HCT116 (cell line): ENCODE data around the gene MATCAP1. TPM values are rescaled to one million over a fixed set of nuclear protein-coding genes. Genes with fewer than 3 reads are reported as not detected.

Source experiments
- ATAC-seq: fragments of 200-7000 bp; cut with Tn5 transposase; 2 replicates; pipeline ENCODE4 v1.9.1; 2020; ENCODE audit warnings: mild to moderate bottlenecking, moderate library complexity
- BruUV-seq: library from RNA; stranded (reverse); fragments of 400-500 nt; replicated peaks from 2 replicates; lab custom pipeline; 2021; lab: Mats Ljungman, UMichigan
- CTCF ChIA-PET: fragments of 300-600 bp; sonication (Branson Sonifier 250); formaldehyde crosslinking; loops from one replicate; lab custom pipeline; 2021; ENCODE audit warnings: antibody characterized with exemption; lab: Charles Lee
- POLR2A ChIA-PET: fragments of 300-600, 350-600 bp; sonication (Branson Sonifier 250); formaldehyde crosslinking; loops from one replicate; lab custom pipeline; 2021; ENCODE audit warnings: antibody characterized with exemption; lab: Charles Lee
- RAD21 ChIA-PET, 2 experiments: fragments of 300-600 bp; sonication (Branson Sonifier 250); formaldehyde crosslinking; loops; one replicate each; lab custom pipeline; 2023; ENCODE audit warnings: low total read pairs in 2 of 2; ENCODE audit not compliant: uncharacterized antibody in 2 of 2, unreplicated experiment in 2 of 2, low non-redundant PET in 1 of 2; lab: Charles Lee
- DNase-seq: peaks from one replicate; pipeline ENCODE4 v3.0.0-alpha.2; 2010; ENCODE audit warnings: low read depth, low spot score
- H2AFZ ChIP-seq: fragments of 200-600 bp; shearing (Covaris generic), sonication (generic); 2 replicates; pipeline ENCODE4 v1.6.1; 2017; ENCODE audit warnings: low read depth, mixed run types, mixed read lengths, antibody characterized with exemption, low read length; ENCODE audit not compliant: poor library complexity, severe bottlenecking
- H3K27ac ChIP-seq: 2 replicates; pipeline ENCODE4 v1.5.1; 2012; ENCODE audit warnings: low read depth, low read length
- H3K27me3 ChIP-seq: fragments of 200-600 bp; sonication (generic); 2 replicates; pipeline ENCODE4 v1.6.1; 2016; ENCODE audit warnings: mixed run types, low read length, mixed read lengths; ENCODE audit not compliant: insufficient read depth
- H3K36me3 ChIP-seq, 2 experiments: fragments of 200-500 bp in 1 of 2; fragments of 200-600 bp in 1 of 2; sonication (Bioruptor generic) in 1 of 2; sonication (generic) in 1 of 2; 2 replicates each; pipeline versions ENCODE4 v1.5.1 to v1.6.1; 2014 to 2016; ENCODE audit warnings: low read length in 2 of 2, inconsistent platforms in 1 of 2, mixed read lengths in 1 of 2, mixed run types in 1 of 2; ENCODE audit not compliant: insufficient read depth in 2 of 2, control insufficient read depth in 1 of 2
- H3K4me1 ChIP-seq, 2 experiments: fragments of 200-600 bp in 1 of 2; sonication (generic) in 1 of 2; 2 replicates each; pipeline versions ENCODE4 v1.5.1 to v1.6.1; 2012 to 2017; ENCODE audit warnings: low read length in 2 of 2, inconsistent platforms in 1 of 2, mild to moderate bottlenecking in 1 of 2, mixed read lengths in 1 of 2, mixed run types in 1 of 2, moderate library complexity in 1 of 2; ENCODE audit not compliant: insufficient read depth in 2 of 2, control insufficient read depth in 1 of 2
- H3K4me2 ChIP-seq: fragments of 200-600 bp; sonication (generic); 2 replicates; pipeline ENCODE4 v1.6.1; 2017; ENCODE audit warnings: mixed run types, low read length, mixed read lengths
- H3K4me3 ChIP-seq, 2 experiments: fragments of 200-600 bp in 1 of 2; sonication (generic) in 1 of 2; replicated peaks in 1 of 2; 2 replicates each; pipeline ENCODE4 v1.5.1; 2011 to 2016; ENCODE audit warnings: low read length in 2 of 2, control low read depth in 1 of 2, low read depth in 1 of 2, mild to moderate bottlenecking in 1 of 2, mixed read lengths in 1 of 2, mixed run types in 1 of 2
- H3K79me2 ChIP-seq: fragments of 200-600 bp; sonication (generic); 2 replicates; pipeline ENCODE4 v1.6.1; 2017; ENCODE audit warnings: mild to moderate bottlenecking, mixed run types, low read length, moderate library complexity, mixed read lengths; ENCODE audit not compliant: insufficient read depth
- H3K9ac ChIP-seq: fragments of 200-600 bp; sonication (generic); 2 replicates; pipeline ENCODE4 v1.6.1; 2016; ENCODE audit warnings: low read length, mixed read lengths
- H3K9me2 ChIP-seq: fragments of 200-600 bp; sonication (generic), shearing (Covaris generic); 2 replicates; pipeline ENCODE4 v1.6.1; 2017; ENCODE audit warnings: mixed run types, mild to moderate bottlenecking, moderate library complexity; ENCODE audit not compliant: insufficient read depth
- H3K9me3 ChIP-seq, 2 experiments: fragments of 200-500 bp in 1 of 2; fragments of 200-600 bp in 1 of 2; sonication (Bioruptor generic) in 1 of 2; sonication (generic) in 1 of 2; 2 replicates each; pipeline ENCODE4 v1.6.1; 2014 to 2017; ENCODE audit warnings: low read length in 2 of 2, mixed read lengths in 2 of 2, inconsistent platforms in 1 of 2, low read depth in 1 of 2, mild to moderate bottlenecking in 1 of 2, mixed run types in 1 of 2, moderate library complexity in 1 of 2; ENCODE audit not compliant: control insufficient read depth in 1 of 2, insufficient read depth in 1 of 2
- H4K20me1 ChIP-seq: fragments of 200-600 bp; sonication (generic), shearing (Covaris generic); 2 replicates; pipeline ENCODE4 v1.6.1; 2017; ENCODE audit warnings: mixed run types, mild to moderate bottlenecking, moderate library complexity; ENCODE audit not compliant: insufficient read depth
- EGR1 ChIP-seq: IDR thresholded peaks from 2 replicates; pipeline ENCODE4 v1.6.1; 2012; ENCODE audit warnings: low read depth
- ELF1 ChIP-seq: IDR thresholded peaks from 2 replicates; pipeline ENCODE4 v1.6.1; 2012; ENCODE audit warnings: low read depth, borderline replicate concordance
- MAX ChIP-seq: IDR thresholded peaks from 2 replicates; pipeline ENCODE4 v1.6.1; 2012
- SIN3A ChIP-seq: IDR thresholded peaks from 2 replicates; pipeline ENCODE4 v1.6.1; 2012; ENCODE audit warnings: low read depth
- YY1 ChIP-seq: IDR thresholded peaks from 2 replicates; pipeline ENCODE4 v1.6.1; 2011; ENCODE audit warnings: low read length, low read depth, moderate library complexity, mild to moderate bottlenecking; ENCODE audit not compliant: insufficient replicate concordance; ENCODE audit errors: extremely low read depth
- ZBTB33 ChIP-seq: IDR thresholded peaks from 2 replicates; pipeline ENCODE4 v1.6.1; 2011; ENCODE audit warnings: mild to moderate bottlenecking, low read length, moderate library complexity; ENCODE audit not compliant: insufficient replicate concordance; ENCODE audit errors: extremely low read depth
- ZFX ChIP-seq: fragments of 450-650 bp; IDR thresholded peaks from 2 replicates; pipeline ENCODE4 v1.6.1; 2017
- intact Hi-C: fragments of 100-400 bp; cut with micrococcal nuclease; formaldehyde crosslinking; loops from 2 replicates; pipeline ENCODE4 v1.10.0; 2022
- total RNA-seq: library from RNA; stranded (reverse); gene quantifications from one replicate; pipeline ENCODE4 v1.2.1, GENCODE V29; 2021; ENCODE audit not compliant: unreplicated experiment
- TF ChIP-seq, protein P1 (sequence below): IDR thresholded peaks from 2 replicates; pipeline ENCODE4 v1.6.1; 2012
- TF ChIP-seq, protein P2 (sequence below): IDR thresholded peaks from 2 replicates; pipeline ENCODE4 v1.6.1; 2012; ENCODE audit warnings: low read depth

Gene MATCAP1
- total RNA-seq, 1 experiment from 2014 or later: 38.7 TPM

- H3K4me1 ChIP-seq: peaks cover 22 to 47% of the 10 kb centered on the region in 2 experiments
- H4K20me1 ChIP-seq: no peaks in the 10 kb centered on the region; the same call in 1 of the 2 replicates
- no TSS peak for BruUV-seq
These were observed 13.9 kb upstream of the MATCAP1 start for GRCh38 chr16:67197704-67198103.

More at GRCh38 chr16:67197704-67198103, 13.9 kb upstream of the MATCAP1 start:
- Histone ChIP-seq H3K27ac (peak overlapping the region; percentile 99), H3K4me3 (no peak overlapping the region), H3K27me3 (no peaks in the 10 kb centered on the region), H3K9ac (no peak overlapping the region), H3K9me2 (no peaks in the 10 kb centered on the region), H3K36me3 (peaks cover 34 to 53% of the 10 kb centered on the region in 2 experiments; a peak in 3 of 4 replicates), H2AFZ (no peak overlapping the region), H3K4me2 (peak overlapping the region; percentile 97), H3K9me3 (no peaks in the 10 kb centered on the region), H3K79me2 (peaks cover 50% of the 10 kb centered on the region)
- TF ChIP-seq, protein P1, sequence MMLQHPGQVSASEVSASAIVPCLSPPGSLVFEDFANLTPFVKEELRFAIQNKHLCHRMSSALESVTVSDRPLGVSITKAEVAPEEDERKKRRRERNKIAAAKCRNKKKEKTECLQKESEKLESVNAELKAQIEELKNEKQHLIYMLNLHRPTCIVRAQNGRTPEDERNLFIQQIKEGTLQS: no peak
- TF ChIP-seq YY1 (no peak), SIN3A (no peak), ZFX (no peak), MAX (no peak), ZBTB33 (no peak), ELF1 (no peak), EGR1 (no peak)
- TF ChIP-seq, protein P2, sequence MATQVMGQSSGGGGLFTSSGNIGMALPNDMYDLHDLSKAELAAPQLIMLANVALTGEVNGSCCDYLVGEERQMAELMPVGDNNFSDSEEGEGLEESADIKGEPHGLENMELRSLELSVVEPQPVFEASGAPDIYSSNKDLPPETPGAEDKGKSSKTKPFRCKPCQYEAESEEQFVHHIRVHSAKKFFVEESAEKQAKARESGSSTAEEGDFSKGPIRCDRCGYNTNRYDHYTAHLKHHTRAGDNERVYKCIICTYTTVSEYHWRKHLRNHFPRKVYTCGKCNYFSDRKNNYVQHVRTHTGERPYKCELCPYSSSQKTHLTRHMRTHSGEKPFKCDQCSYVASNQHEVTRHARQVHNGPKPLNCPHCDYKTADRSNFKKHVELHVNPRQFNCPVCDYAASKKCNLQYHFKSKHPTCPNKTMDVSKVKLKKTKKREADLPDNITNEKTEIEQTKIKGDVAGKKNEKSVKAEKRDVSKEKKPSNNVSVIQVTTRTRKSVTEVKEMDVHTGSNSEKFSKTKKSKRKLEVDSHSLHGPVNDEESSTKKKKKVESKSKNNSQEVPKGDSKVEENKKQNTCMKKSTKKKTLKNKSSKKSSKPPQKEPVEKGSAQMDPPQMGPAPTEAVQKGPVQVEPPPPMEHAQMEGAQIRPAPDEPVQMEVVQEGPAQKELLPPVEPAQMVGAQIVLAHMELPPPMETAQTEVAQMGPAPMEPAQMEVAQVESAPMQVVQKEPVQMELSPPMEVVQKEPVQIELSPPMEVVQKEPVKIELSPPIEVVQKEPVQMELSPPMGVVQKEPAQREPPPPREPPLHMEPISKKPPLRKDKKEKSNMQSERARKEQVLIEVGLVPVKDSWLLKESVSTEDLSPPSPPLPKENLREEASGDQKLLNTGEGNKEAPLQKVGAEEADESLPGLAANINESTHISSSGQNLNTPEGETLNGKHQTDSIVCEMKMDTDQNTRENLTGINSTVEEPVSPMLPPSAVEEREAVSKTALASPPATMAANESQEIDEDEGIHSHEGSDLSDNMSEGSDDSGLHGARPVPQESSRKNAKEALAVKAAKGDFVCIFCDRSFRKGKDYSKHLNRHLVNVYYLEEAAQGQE: no peak
- no peak for ATAC-seq
- RAD21 ChIA-PET: no interaction called here
- CTCF ChIA-PET: interaction anchor here (0.9 to 2.3 kb wide), 28 partner anchors 9 to 302 kb away, joined by 3 to 14 read pairs (median 5); partner anchors contain the start of genes ATP6V0D1, CES3, FHOD1 and NOL3
- POLR2A ChIA-PET: interaction anchor here (1.0 to 2.3 kb wide), 5 partner anchors 10 to 50 kb away, joined by 3 to 11 read pairs (median 8); partner anchors contain the start of genes FHOD1, NOL3 and TMEM208
- no peak for DNase-seq
- intact Hi-C loops: no loop called here
